GM12878 (cell line): Measurements from ENCODE around the gene SYNE4. TPM values are rescaled to one million over a fixed set of nuclear protein-coding genes. Genes with fewer than 3 reads are reported as not detected.

Source experiments
- ATAC-seq: fragments of 200-7000 bp; cut with Tn5 transposase; 3 replicates; pipeline ENCODE4 v1.9.1; 2020; ENCODE audit warnings: mild to moderate bottlenecking, moderate library complexity
- BruUV-seq: library from RNA; stranded (reverse); fragments of 400-500 nt; replicated peaks from 2 replicates; lab custom pipeline; 2021; lab: Mats Ljungman, UMichigan
- CTCF ChIA-PET: fragments of 300-600 bp; sonication (Branson Sonifier 250); formaldehyde crosslinking; extraction: SDS; loops from one replicate; lab custom pipeline; 2021; ENCODE audit warnings: inconsistent platforms; lab: Yijun Ruan, JAX
- POLR2A ChIA-PET: fragments of 350-600 bp; formaldehyde crosslinking; extraction: SDS; loops from one replicate; lab custom pipeline; 2021; ENCODE audit warnings: inconsistent platforms; lab: Charles Lee
- RAD21 ChIA-PET: fragments of 300-600 bp; sonication (Branson Sonifier 250); formaldehyde crosslinking; loops from one replicate; lab custom pipeline; 2023; ENCODE audit warnings: antibody characterized with exemption; ENCODE audit not compliant: unreplicated experiment; lab: Charles Lee
- SMC1A ChIA-PET: fragments of 300-600 bp; sonication (Branson Sonifier 250); formaldehyde crosslinking; loops from one replicate; lab custom pipeline; 2023; ENCODE audit not compliant: unreplicated experiment, uncharacterized antibody; lab: Charles Lee
- DNase-seq: peaks from one replicate; pipeline ENCODE4 v3.0.0-alpha.2; 2011; ENCODE audit warnings: low read depth, low spot score
- FAIRE-seq: peaks from 3 replicates; lab custom pipeline; 2011; peaks lifted over from hg19 to GRCh38; lab: Jason Lieb, UNC
- H2AFZ ChIP-seq: 2 replicates; pipeline ENCODE4 v1.6.0; 2011; ENCODE audit warnings: low read depth, low read length, control low read depth; ENCODE audit not compliant: control insufficient read depth
- H3K27ac ChIP-seq: 2 replicates; pipeline ENCODE4 v1.5.1; 2011; ENCODE audit warnings: control low read depth; ENCODE audit not compliant: control insufficient read depth, insufficient read depth
- H3K27me3 ChIP-seq, 2 experiments: replicated peaks in 1 of 2; 2 replicates each; pipeline versions ENCODE4 v1.6.0 to v1.6.1; 2011; ENCODE audit warnings: low read length in 1 of 2; ENCODE audit not compliant: control insufficient read depth in 2 of 2, insufficient read depth in 2 of 2
- H3K36me3 ChIP-seq, 2 experiments: 2 replicates each; pipeline ENCODE4 v1.5.1; 2011; ENCODE audit warnings: low read length in 1 of 2; ENCODE audit not compliant: control insufficient read depth in 2 of 2, insufficient read depth in 2 of 2
- H3K4me1 ChIP-seq: 2 replicates; pipeline ENCODE4 v1.6.1; 2011; ENCODE audit warnings: mild to moderate bottlenecking, low read length, moderate library complexity, mixed read lengths; ENCODE audit not compliant: control insufficient read depth, insufficient read depth
- H3K4me2 ChIP-seq: 2 replicates; pipeline ENCODE4 v1.6.0; 2011; ENCODE audit warnings: control low read depth; ENCODE audit not compliant: control insufficient read depth, insufficient read depth
- H3K4me3 ChIP-seq: fragments of 200-600 bp; sonication (generic); 2 replicates; pipeline ENCODE4 v1.5.1; 2016
- H3K79me2 ChIP-seq: 2 replicates; pipeline ENCODE4 v1.6.0; 2011; ENCODE audit warnings: low read length; ENCODE audit not compliant: control insufficient read depth, insufficient read depth
- H3K9ac ChIP-seq: 2 replicates; pipeline ENCODE4 v1.8.0; 2011; ENCODE audit warnings: low read length, control low read depth, mixed read lengths; ENCODE audit not compliant: control insufficient read depth, insufficient read depth
- H3K9me3 ChIP-seq: replicated peaks from 3 replicates; pipeline ENCODE4 v1.5.1; 2011; ENCODE audit warnings: mild to moderate bottlenecking, low read length; ENCODE audit not compliant: control insufficient read depth, insufficient read depth
- H4K20me1 ChIP-seq: 2 replicates; pipeline ENCODE4 v1.6.0; 2011; ENCODE audit not compliant: control insufficient read depth, insufficient read depth
- CHD2 ChIP-seq: IDR thresholded peaks from 2 replicates; pipeline ENCODE4 v1.6.1; 2011; ENCODE audit warnings: low read depth, low read length, improper control_type of control experiment, borderline replicate concordance
- ELK1 ChIP-seq: IDR thresholded peaks from 2 replicates; pipeline ENCODE4 v1.6.1; 2012; ENCODE audit warnings: low read depth, low read length, improper control_type of control experiment
- MYC ChIP-seq: IDR thresholded peaks from 2 replicates; pipeline ENCODE4 v1.6.1; 2011; ENCODE audit warnings: mild to moderate bottlenecking, low read length, moderate library complexity, inconsistent platforms; ENCODE audit not compliant: insufficient read depth, insufficient replicate concordance, insufficient read length, severe bottlenecking
- NFXL1 ChIP-seq: fragments of 450-650 bp; IDR thresholded peaks from 2 replicates; pipeline ENCODE4 v1.6.1; 2017; ENCODE audit warnings: antibody characterized with exemption, mild to moderate bottlenecking, borderline replicate concordance
- PKNOX1 ChIP-seq: fragments of 450-650 bp; IDR thresholded peaks from 2 replicates; pipeline ENCODE4 v1.6.1; 2016; ENCODE audit warnings: mild to moderate bottlenecking
- REST ChIP-seq: IDR thresholded peaks from 2 replicates; pipeline ENCODE4 v1.6.1; 2012; ENCODE audit warnings: mild to moderate bottlenecking, low read depth, low read length
- SMARCA5 ChIP-seq: fragments of 450-650 bp; IDR thresholded peaks from 2 replicates; pipeline ENCODE4 v1.6.1; 2017; ENCODE audit warnings: mild to moderate bottlenecking
- SPI1 ChIP-seq: IDR thresholded peaks from 2 replicates; pipeline ENCODE4 v1.6.1; 2011; ENCODE audit warnings: low read depth, mild to moderate bottlenecking, low read length, moderate library complexity, borderline replicate concordance; ENCODE audit not compliant: insufficient read depth
- STAT3 ChIP-seq: IDR thresholded peaks from 2 replicates; pipeline ENCODE4 v1.6.1; 2011; ENCODE audit warnings: low read depth, low read length, improper control_type of control experiment
- ZNF274 ChIP-seq: IDR thresholded peaks from one replicate; pipeline ENCODE4 v1.8.0; 2011; ENCODE audit not compliant: insufficient read length, insufficient read depth
- WGBS: methylation state at CpG from one replicate; pipeline ENCODE4 v1.1.6; 2016; ENCODE audit warnings: low lambda C conversion rate; ENCODE audit not compliant: insufficient replicate concordance, insufficient coverage; ENCODE audit errors: missing lambda C conversion rate; 5-methylcytosine and 5-hydroxymethylcytosine counted together
- in situ Hi-C: fragments of 300-500 bp; cut with MboI; formaldehyde crosslinking; loops from 9 replicates; pipeline ENCODE4 v1.14.3; 2018; ENCODE audit warnings: mixed read lengths
- intact Hi-C: fragments of 100-400 bp; cut with micrococcal nuclease; formaldehyde crosslinking; loops from one replicate; pipeline ENCODE4 v1.14.2; 2022; ENCODE audit not compliant: unreplicated experiment
- polyA plus RNA-seq, 11 experiments: library from polyadenylated mRNA; depleted of rRNA in 4 of 11; unstranded in 6 of 11; stranded (reverse) in 5 of 11; fragments of >200 nt; fragmentation: Nextera tagmentation in 4 of 11; fragmentation: Illumina TruSeq in 1 of 11; extraction: Ambion mirVana in 4 of 11; extraction: Trizol in 1 of 11; gene quantifications; 1 replicate in 1 of 11; 2 replicates in 10 of 11; pipeline versions ENCODE4 v1.2.1 to v1.2.3, GENCODE V29; 2011 to 2016; ENCODE audit warnings: inconsistent platforms in 2 of 11, missing spikeins in 2 of 11, low read depth in 1 of 11
- total RNA-seq, 4 experiments: library from RNA; depleted of rRNA in 3 of 4; stranded (reverse); fragments of >200 nt in 3 of 4; fragmentation: Illumina TruSeq in 1 of 4; extraction: Trizol in 1 of 4; gene quantifications; 2 replicates each; pipeline versions ENCODE4 v1.2.1 to v1.2.3, GENCODE V29; 2013 to 2021

The SYNE4 gene
- total and polyA plus RNA-seq, 10 of the 15 experiments (the other 5 are each of a cell fraction or from before 2014, with no cell fraction given): 0.35 to 1.2 (median 0.71) TPM

GRCh38 chr19:35992907-35993765 lies 15.5 kb downstream of the SYNE4 start (continued):
- peak; percentile 74 for TF ChIP-seq PKNOX1
- no peak for TF ChIP-seq ZNF274
- no peak for TF ChIP-seq CHD2
- TF ChIP-seq NFXL1: no peak
- peak; percentile 70 for TF ChIP-seq SPI1
- no peak for TF ChIP-seq ELK1

GRCh38 chr19:35991731-35992450 lies 16.7 kb downstream of the SYNE4 start:
- in situ Hi-C loops: no loop called here
- Histone ChIP-seq H3K9me3 (no peaks in the 10 kb centered on the region), H3K4me2 (no peak overlapping the region), H3K9ac (no peak overlapping the region), H3K4me3 (no peak overlapping the region), H3K27me3 (no peaks in the 10 kb centered on the region), H3K27ac (no peak overlapping the region), H4K20me1 (no peaks in the 10 kb centered on the region), H3K79me2 (peaks cover 20% of the 10 kb centered on the region), H3K4me1 (peaks cover 25% of the 10 kb centered on the region), H3K36me3 (no peaks in the 10 kb centered on the region), H2AFZ (no peak overlapping the region)
- intact Hi-C loops: no loop called here
- FAIRE-seq (no peak), DNase-seq (no peak), ATAC-seq (no peak)
- SMC1A ChIA-PET: interaction anchor here (1.2 to 1.3 kb wide), 2 partner anchors 61 to 246 kb away, joined by 3 read pairs; partner anchors contain the start of genes PSENEN and U2AF1L4
- WGBS: 72% methylated on average over 7 of the region's 7 CpGs
- POLR2A ChIA-PET: no interaction called here
- CTCF ChIA-PET: no interaction called here
- no TSS peak for BruUV-seq
- RAD21 ChIA-PET: interaction anchor here (1.0 kb wide), 1 partner anchor 22 kb away, joined by 3 read pairs; the partner anchor contains the start of gene ALKBH6
- TF ChIP-seq SMARCA5 (no peak), MYC (no peak), REST (no peak), STAT3 (no peak)
- TF ChIP-seq, all 136 proteins: peak for 0
